Astrocyte (in vitro differentiated cells and primary cell): ENCODE data around the gene EHD4. TPM values are rescaled to one million over a fixed set of nuclear protein-coding genes. Genes with fewer than 3 reads are reported as not detected.

Experiments
- DNase-seq: peaks from one replicate; pipeline ENCODE4 v3.0.0-alpha.2; 2010; ENCODE audit warnings: low read depth
- FAIRE-seq: peaks from 2 replicates; lab custom pipeline; 2011; peaks lifted over from hg19 to GRCh38; lab: Jason Lieb, UNC
- H2AFZ ChIP-seq: 2 replicates; pipeline ENCODE4 v1.6.0; 2012; ENCODE audit warnings: low read depth, low read length, inconsistent platforms
- H3K27ac ChIP-seq: 2 replicates; pipeline ENCODE4 v1.5.1; 2011; ENCODE audit warnings: low read depth, low read length, inconsistent platforms
- H3K27me3 ChIP-seq: 2 replicates; pipeline ENCODE4 v1.6.0; 2011; ENCODE audit warnings: low read length, inconsistent platforms; ENCODE audit not compliant: insufficient read depth
- H3K36me3 ChIP-seq: 2 replicates; pipeline ENCODE4 v1.5.1; 2011; ENCODE audit warnings: low read length, inconsistent platforms; ENCODE audit not compliant: insufficient read depth
- H3K4me1 ChIP-seq: 2 replicates; pipeline ENCODE4 v1.5.1; 2011; ENCODE audit warnings: low read length, inconsistent platforms; ENCODE audit not compliant: insufficient read depth
- H3K4me2 ChIP-seq: 2 replicates; pipeline ENCODE4 v1.6.0; 2012; ENCODE audit warnings: low read length, inconsistent platforms
- H3K4me3 ChIP-seq: 2 replicates; pipeline ENCODE4 v1.5.1; 2011; ENCODE audit warnings: low read depth, mild to moderate bottlenecking, low read length, inconsistent platforms; ENCODE audit not compliant: insufficient read depth
- H3K79me2 ChIP-seq: 2 replicates; pipeline ENCODE4 v1.6.0; 2012; ENCODE audit warnings: mild to moderate bottlenecking, low read length, inconsistent platforms; ENCODE audit not compliant: insufficient read depth
- H3K9ac ChIP-seq: 2 replicates; pipeline ENCODE4 v1.6.0; 2012; ENCODE audit warnings: mild to moderate bottlenecking, low read length, inconsistent platforms
- H3K9me3 ChIP-seq: 2 replicates; pipeline ENCODE4 v1.5.1; 2012; ENCODE audit warnings: low read depth, mild to moderate bottlenecking, low read length, inconsistent platforms; ENCODE audit not compliant: insufficient read depth
- H4K20me1 ChIP-seq: 2 replicates; pipeline ENCODE4 v1.6.0; 2012; ENCODE audit warnings: low read length, inconsistent platforms; ENCODE audit not compliant: insufficient read depth
- H3K27ac Mint-ChIP-seq: one replicate; pipeline ENCODE4 v1.8.0; 2021; ENCODE audit warnings: mild to moderate bottlenecking, mixed read lengths; ENCODE audit not compliant: unreplicated experiment
- H3K27me3 Mint-ChIP-seq: one replicate; pipeline ENCODE4 v1.8.0; 2021; ENCODE audit warnings: low read depth, mixed read lengths; ENCODE audit not compliant: unreplicated experiment
- H3K36me3 Mint-ChIP-seq: one replicate; pipeline ENCODE4 v1.8.0; 2021; ENCODE audit warnings: low read depth, mixed read lengths; ENCODE audit not compliant: unreplicated experiment
- H3K4me1 Mint-ChIP-seq: one replicate; pipeline ENCODE4 v1.8.0; 2021; ENCODE audit warnings: low read depth, mixed read lengths; ENCODE audit not compliant: unreplicated experiment
- H3K4me3 Mint-ChIP-seq: one replicate; pipeline ENCODE4 v1.8.0; 2021; ENCODE audit warnings: mild to moderate bottlenecking, moderate library complexity, mixed read lengths; ENCODE audit not compliant: unreplicated experiment
- H3K9me3 Mint-ChIP-seq: one replicate; pipeline ENCODE4 v1.8.0; 2021; ENCODE audit warnings: mild to moderate bottlenecking, mixed read lengths; ENCODE audit not compliant: unreplicated experiment
- CTCF ChIP-seq: IDR thresholded peaks from 2 replicates; pipeline ENCODE4 v1.5.1; 2011; ENCODE audit warnings: low read depth, mild to moderate bottlenecking, inconsistent platforms, low read length, moderate library complexity; ENCODE audit not compliant: insufficient read depth
- EZH2 ChIP-seq: IDR thresholded peaks from 2 replicates; pipeline ENCODE4 v1.6.1; 2012; ENCODE audit warnings: mild to moderate bottlenecking, low read length, inconsistent platforms; ENCODE audit not compliant: insufficient read depth
- total RNA-seq: library from RNA; stranded (reverse); gene quantifications from 2 replicates; pipeline ENCODE4 v1.2.1, GENCODE V29; 2021

Gene EHD4
- total RNA-seq, 1 donor from 2014 or later: 46.4 TPM

- Mint-ChIP-seq H3K4me3 (no peak overlapping the region), H3K36me3 (peaks cover 40% of the 10 kb centered on the region), H3K4me1 (peaks cover 67% of the 10 kb centered on the region), H3K9me3 (no peaks in the 10 kb centered on the region), H3K27me3 (no peaks in the 10 kb centered on the region), H3K27ac (no peak overlapping the region)
- Histone ChIP-seq H3K9me3 (no peaks in the 10 kb centered on the region), H3K4me2 (no peak overlapping the region), H4K20me1 (peaks cover 74% of the 10 kb centered on the region), H3K9ac (no peak overlapping the region), H3K36me3 (peaks cover 5% of the 10 kb centered on the region), H3K79me2 (peaks cover 9% of the 10 kb centered on the region), H3K27ac (no peak overlapping the region), H2AFZ (no peak overlapping the region), H3K27me3 (no peaks in the 10 kb centered on the region), H3K4me1 (peaks cover 53% of the 10 kb centered on the region), H3K4me3 (no peak overlapping the region)
- FAIRE-seq (no peak), DNase-seq (no peak)
- TF ChIP-seq EZH2 (no peak), CTCF (no peak)
Measured at GRCh38 chr15:41918506-41919126, 53.7 kb downstream of the EHD4 start.

GRCh38 chr15:41917767-41918430 is 54.5 kb downstream of the EHD4 start:
- TF ChIP-seq EZH2 (no peak), CTCF (no peak)
- Mint-ChIP-seq H3K4me1 (peaks cover 63% of the 10 kb centered on the region), H3K4me3 (peak overlapping the region; percentile 47), H3K9me3 (no peaks in the 10 kb centered on the region), H3K27ac (peak overlapping the region; percentile 63), H3K27me3 (no peaks in the 10 kb centered on the region), H3K36me3 (peaks cover 35% of the 10 kb centered on the region)
- Histone ChIP-seq H3K36me3 (peaks cover 8% of the 10 kb centered on the region), H2AFZ (no peak overlapping the region), H3K4me1 (peaks cover 48% of the 10 kb centered on the region), H3K9ac (no peak overlapping the region), H3K79me2 (peaks cover 7% of the 10 kb centered on the region), H3K4me3 (peak overlapping the region; percentile 26), H4K20me1 (peaks cover 74% of the 10 kb centered on the region), H3K4me2 (peak overlapping the region; percentile 75), H3K27ac (peak overlapping the region; percentile 43), H3K27me3 (no peaks in the 10 kb centered on the region), H3K9me3 (no peaks in the 10 kb centered on the region)
- FAIRE-seq: peak; percentile 5
- peak; percentile 83 for DNase-seq
